B cell (primary cell): ENCODE measurements around the gene TAS2R43. TPM values are rescaled to one million over a fixed set of nuclear protein-coding genes. Genes with fewer than 3 reads are reported as not detected.

Experiments used
- ATAC-seq: fragments of 200-7000 bp; cut with Tn5 transposase; one replicate; pipeline ENCODE4 v1.10.0; 2021; ENCODE audit warnings: low read depth, mild to moderate bottlenecking, moderate number of reproducible peaks, moderate library complexity
- CTCF ChIA-PET: fragments of 350-600 bp; sonication (Branson Sonifier 250); formaldehyde crosslinking; loops from one replicate; lab custom pipeline; 2021; ENCODE audit warnings: antibody characterized with exemption, inconsistent platforms; lab: Charles Lee
- POLR2A ChIA-PET: fragments of 350-600 bp; sonication (Branson Sonifier 250); formaldehyde crosslinking; loops from one replicate; lab custom pipeline; 2021; ENCODE audit warnings: antibody characterized with exemption; lab: Charles Lee
- DNase-seq: peaks from one replicate; pipeline ENCODE4 v3.0.0; 2013
- H2AFZ ChIP-seq: 2 replicates; pipeline ENCODE4 v1.6.1; 2012; ENCODE audit warnings: mild to moderate bottlenecking, low read depth, low read length; ENCODE audit not compliant: insufficient read depth, poor library complexity, severe bottlenecking
- H3K27ac ChIP-seq, 2 donors: 1 replicate in 1 of 2; 2 replicates in 1 of 2; pipeline ENCODE4 v1.5.1; 2012 to 2013; ENCODE audit warnings: low read length in 2 of 2, mild to moderate bottlenecking in 2 of 2, moderate library complexity in 1 of 2
- H3K27me3 ChIP-seq, 4 experiments: fragments of 200-600 bp in 1 of 4; sonication (generic) in 1 of 4; replicated peaks in 1 of 4; 1 replicate in 2 of 4; 2 replicates in 2 of 4; pipeline versions ENCODE4 v1.6.1 to v1.7.0; 2013 to 2016; ENCODE audit warnings: low read length in 3 of 4, mild to moderate bottlenecking in 2 of 4, mixed read lengths in 1 of 4, moderate library complexity in 1 of 4; ENCODE audit not compliant: insufficient read depth in 4 of 4, control insufficient read depth in 3 of 4; ENCODE audit errors: control extremely low read depth in 1 of 4
- H3K36me3 ChIP-seq, 2 experiments: replicated peaks in 1 of 2; 1 replicate in 1 of 2; 2 replicates in 1 of 2; pipeline versions ENCODE4 v1.6.1 to v1.7.1; 2013; ENCODE audit warnings: low read length in 1 of 2; ENCODE audit not compliant: insufficient read depth in 2 of 2, control insufficient read depth in 1 of 2; ENCODE audit errors: control extremely low read depth in 1 of 2, extremely low read depth in 1 of 2
- H3K4me1 ChIP-seq, 2 donors: fragments of 200-600 bp in 1 of 2; sonication (generic) in 1 of 2; 1 replicate in 1 of 2; 2 replicates in 1 of 2; pipeline versions ENCODE4 v1.5.1 to v1.6.1; 2013 to 2017; ENCODE audit warnings: low read length in 2 of 2; ENCODE audit not compliant: control insufficient read depth in 2 of 2, insufficient read depth in 2 of 2
- H3K4me2 ChIP-seq: replicated peaks from 2 replicates; pipeline ENCODE3; 2012; ENCODE audit warnings: mild to moderate bottlenecking, low read depth, low read length; ENCODE audit not compliant: poor library complexity, severe bottlenecking
- H3K4me3 ChIP-seq, 5 experiments: fragments of 200-600 bp in 1 of 5; sonication (generic) in 1 of 5; 1 replicate in 3 of 5; 2 replicates in 2 of 5; pipeline versions ENCODE4 v1.5.1 to v1.7.0; 2011 to 2016; ENCODE audit warnings: low read length in 4 of 5, mild to moderate bottlenecking in 4 of 5, low read depth in 2 of 5, control low read depth in 1 of 5, moderate library complexity in 1 of 5; ENCODE audit not compliant: insufficient read depth in 1 of 5; ENCODE audit errors: control extremely low read depth in 1 of 5, extremely low read depth in 1 of 5
- H3K79me2 ChIP-seq: fragments of 200-600 bp; sonication (generic); one replicate; pipeline ENCODE4 v1.6.0; 2016; ENCODE audit warnings: low read length; ENCODE audit not compliant: control insufficient read depth, insufficient read depth
- H3K9ac ChIP-seq: fragments of 200-600 bp; sonication (generic); 2 replicates; pipeline ENCODE4 v1.6.1; 2017; ENCODE audit warnings: mild to moderate bottlenecking, low read length, moderate library complexity
- H3K9me3 ChIP-seq, 3 donors: one replicate each; pipeline versions ENCODE4 v1.6.1 to v1.7.1; 2013; ENCODE audit warnings: low read length in 2 of 3; ENCODE audit not compliant: control insufficient read depth in 2 of 3, insufficient read depth in 1 of 3; ENCODE audit errors: control extremely low read depth in 1 of 3
- H4K20me1 ChIP-seq: 2 replicates; pipeline ENCODE4 v1.6.0; 2012; ENCODE audit warnings: mild to moderate bottlenecking, low read length; ENCODE audit not compliant: insufficient read depth, control insufficient read depth, poor library complexity, severe bottlenecking
- H3K27ac Mint-ChIP-seq: one replicate; pipeline ENCODE4 v1.8.0; 2021; ENCODE audit warnings: mixed read lengths
- H3K27me3 Mint-ChIP-seq: one replicate; pipeline ENCODE4 v1.8.0; 2021; ENCODE audit warnings: mixed read lengths
- H3K4me1 Mint-ChIP-seq: one replicate; pipeline ENCODE4 v1.8.0; 2021; ENCODE audit warnings: mixed read lengths
- H3K4me3 Mint-ChIP-seq: one replicate; pipeline ENCODE4 v1.8.0; 2021; ENCODE audit warnings: mixed read lengths
- H3K9me3 Mint-ChIP-seq: one replicate; pipeline ENCODE4 v1.8.0; 2022; ENCODE audit warnings: mixed read lengths; ENCODE audit not compliant: insufficient read depth
- EZH2 ChIP-seq: IDR thresholded peaks from 2 replicates; pipeline ENCODE4 v1.6.1; 2012; ENCODE audit warnings: borderline replicate concordance, low read depth, mild to moderate bottlenecking, moderate library complexity, low read length; ENCODE audit not compliant: insufficient read depth, poor library complexity, severe bottlenecking
- WGBS: methylation state at CpG from one replicate; pipeline ENCODE4 v1.1.5; 2013; ENCODE audit warnings: missing lambda C conversion rate; ENCODE audit not compliant: insufficient coverage; 5-methylcytosine and 5-hydroxymethylcytosine counted together
- intact Hi-C: fragments of 100-400 bp; cut with micrococcal nuclease; formaldehyde crosslinking; loops from one replicate; pipeline ENCODE4 v1.10.0; 2022
- polyA minus RNA-seq: library from RNA; depleted of rRNA, polyadenylated mRNA; stranded (reverse); fragments of >200 nt; gene quantifications from 2 replicates; pipeline ENCODE4 v1.2.3, GENCODE V29; 2012
- polyA plus RNA-seq: library from polyadenylated mRNA; depleted of rRNA; stranded (reverse); fragments of >200 nt; gene quantifications from 2 replicates; pipeline ENCODE4 v1.2.3, GENCODE V29; 2012
- total RNA-seq, 2 donors: library from RNA; stranded (reverse); fragments of 120-200 nt in 1 of 2; gene quantifications; 1 replicate in 1 of 2; 2 replicates in 1 of 2; pipeline versions ENCODE4 v1.2.3 to v1.2.4, GENCODE V29; 2013 to 2022
- TF ChIP-seq, protein P1 (sequence below): fragments of 200-600 bp; IDR thresholded peaks from one replicate; pipeline ENCODE4 v1.8.0; 2022; ENCODE audit warnings: antibody characterized with exemption, mild to moderate bottlenecking

The TAS2R43 gene, protein sequence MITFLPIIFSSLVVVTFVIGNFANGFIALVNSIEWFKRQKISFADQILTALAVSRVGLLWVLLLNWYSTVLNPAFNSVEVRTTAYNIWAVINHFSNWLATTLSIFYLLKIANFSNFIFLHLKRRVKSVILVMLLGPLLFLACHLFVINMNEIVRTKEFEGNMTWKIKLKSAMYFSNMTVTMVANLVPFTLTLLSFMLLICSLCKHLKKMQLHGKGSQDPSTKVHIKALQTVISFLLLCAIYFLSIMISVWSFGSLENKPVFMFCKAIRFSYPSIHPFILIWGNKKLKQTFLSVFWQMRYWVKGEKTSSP
- total RNA-seq (4.8 and 5.0 TPM in 2 replicates), polyA plus RNA-seq (0.17 TPM in 1 of 2 replicates, not detected in the other), polyA minus RNA-seq (5.4 TPM in 1 of 2 replicates, not detected in the other)
- 0.16 TPM for total RNA-seq (2013)

DNA sequence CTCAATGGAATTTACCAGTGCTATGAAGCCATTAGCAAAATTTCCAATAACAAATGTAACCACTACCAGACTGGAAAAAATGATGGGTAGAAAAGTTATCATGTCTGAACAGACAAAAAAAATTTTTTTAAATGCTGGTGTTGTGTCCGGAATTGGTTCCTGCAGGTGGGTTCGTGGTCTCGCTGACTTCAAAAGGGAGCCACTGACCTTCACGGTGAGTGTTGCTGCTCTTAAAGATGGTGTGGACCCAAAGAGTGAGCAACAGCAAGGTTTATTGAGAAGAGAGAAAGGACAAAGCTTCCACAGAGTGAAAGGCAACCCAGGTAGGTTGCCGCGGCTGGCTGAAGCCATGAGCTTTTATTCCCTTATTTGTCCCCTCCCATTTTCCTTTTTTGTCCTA, at the start of gene TAS2R43:
TAS2R43 (minus strand) TSS at position 186 of the 400 bp plus-strand sequence; CDS start at position 102, 84 bp downstream.
- Histone ChIP-seq H4K20me1 (no peaks in the 10 kb centered on the region), H3K27ac (no peak within 1 kb of the TSS), H3K79me2 (peaks cover 14% of the 10 kb centered on the region), H3K4me2 (no peak within 1 kb of the TSS), H3K9me3 (no peaks in the 10 kb centered on the region), H3K9ac (no peak within 1 kb of the TSS), H3K4me1 (no peaks in the 10 kb centered on the region), H3K27me3 (no peaks in the 10 kb centered on the region), H3K4me3 (no peak within 1 kb of the TSS), H2AFZ (no peak within 1 kb of the TSS), H3K36me3 (no peaks in the 10 kb centered on the region)
- Mint-ChIP-seq H3K9me3 (peaks cover 2% of the 10 kb centered on the region), H3K27ac (no peak within 1 kb of the TSS), H3K27me3 (no peaks in the 10 kb centered on the region), H3K4me1 (peaks cover 4% of the 10 kb centered on the region), H3K4me3 (no peak within 1 kb of the TSS)
- DNase-seq: no peak
- WGBS: no CpG with 5 or more reads among the region's 6 CpGs
- no peak for ATAC-seq
- intact Hi-C loops: no loop called here
- CTCF ChIA-PET: no interaction called here
- POLR2A ChIA-PET: no interaction called here
- no peak for TF ChIP-seq EZH2
- TF ChIP-seq, protein P1, sequence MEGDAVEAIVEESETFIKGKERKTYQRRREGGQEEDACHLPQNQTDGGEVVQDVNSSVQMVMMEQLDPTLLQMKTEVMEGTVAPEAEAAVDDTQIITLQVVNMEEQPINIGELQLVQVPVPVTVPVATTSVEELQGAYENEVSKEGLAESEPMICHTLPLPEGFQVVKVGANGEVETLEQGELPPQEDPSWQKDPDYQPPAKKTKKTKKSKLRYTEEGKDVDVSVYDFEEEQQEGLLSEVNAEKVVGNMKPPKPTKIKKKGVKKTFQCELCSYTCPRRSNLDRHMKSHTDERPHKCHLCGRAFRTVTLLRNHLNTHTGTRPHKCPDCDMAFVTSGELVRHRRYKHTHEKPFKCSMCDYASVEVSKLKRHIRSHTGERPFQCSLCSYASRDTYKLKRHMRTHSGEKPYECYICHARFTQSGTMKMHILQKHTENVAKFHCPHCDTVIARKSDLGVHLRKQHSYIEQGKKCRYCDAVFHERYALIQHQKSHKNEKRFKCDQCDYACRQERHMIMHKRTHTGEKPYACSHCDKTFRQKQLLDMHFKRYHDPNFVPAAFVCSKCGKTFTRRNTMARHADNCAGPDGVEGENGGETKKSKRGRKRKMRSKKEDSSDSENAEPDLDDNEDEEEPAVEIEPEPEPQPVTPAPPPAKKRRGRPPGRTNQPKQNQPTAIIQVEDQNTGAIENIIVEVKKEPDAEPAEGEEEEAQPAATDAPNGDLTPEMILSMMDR: no peak

DNA sequence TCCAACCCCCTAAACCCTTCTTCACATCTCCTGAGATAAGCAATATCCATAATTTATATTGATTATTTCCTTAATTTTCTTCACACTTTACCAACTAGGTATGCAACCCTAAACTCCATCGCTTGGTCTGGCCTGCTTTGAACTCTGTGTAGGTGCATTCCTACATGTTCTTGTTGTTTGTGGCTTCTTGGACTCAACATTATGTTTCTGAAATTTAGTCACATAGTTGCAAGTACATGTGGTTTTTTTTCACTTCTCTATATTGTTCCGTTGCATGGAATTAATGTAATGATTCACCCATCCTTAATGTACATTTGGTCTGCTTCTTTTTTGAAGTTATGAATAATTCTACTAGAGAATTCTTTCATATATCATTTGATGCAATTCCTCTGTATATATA, 44.0 kb upstream of the TAS2R43 start:
- peaks cover 14% of the 10 kb centered on the region for H3K4me1 Mint-ChIP-seq
- peaks cover 12% of the 10 kb centered on the region for H4K20me1 ChIP-seq
- POLR2A ChIA-PET: no interaction called here

More for the DNA sequence above, 44.0 kb upstream of the TAS2R43 start:
- ATAC-seq (no peak), DNase-seq (no peak)
- no peaks in the 10 kb centered on the region for H3K9me3 Mint-ChIP-seq
- Histone ChIP-seq H3K9me3 (no peaks in the 10 kb centered on the region), H3K4me1 (no peaks in the 10 kb centered on the region), H3K4me2 (no peak overlapping the region), H2AFZ (no peak overlapping the region), H3K36me3 (no peaks in the 10 kb centered on the region), H3K79me2 (peaks cover 55% of the 10 kb centered on the region), H3K27me3 (no peaks in the 10 kb centered on the region), H3K4me3 (no peak overlapping the region), H3K9ac (no peak overlapping the region), H3K27ac (no peak overlapping the region)
- no peak overlapping the region for H3K27ac Mint-ChIP-seq
- no peak for TF ChIP-seq EZH2
- TF ChIP-seq, protein P1: no peak
- H3K4me3 Mint-ChIP-seq: no peak overlapping the region
- no CpG with 5 or more reads among the region's 2 CpGs for WGBS
- intact Hi-C loops: no loop called here
- CTCF ChIA-PET: no interaction called here
- H3K27me3 Mint-ChIP-seq: no peaks in the 10 kb centered on the region
